DLD1 (cell line): ENCODE results near the gene SPPL2B.
"Not testable (repeated sequence)": the region's sequence is repeated elsewhere in the genome, so short reads cannot be mapped to it uniquely, and the experiment has no call there.

ENCODE experiments used
- in situ Hi-C: cut with HindIII; loops from 2 replicates; pipeline ENCODE4 v1.10.0; 2017; ENCODE audit warnings: low sequenced_read_pairs

The SPPL2B gene

GRCh38 chr19:2328401-2329148, at the start of gene SPPL2B, which contains the start of gene LSM7:
SPPL2B (plus strand) TSS chr19:2328684; CDS start chr19:2328710, 26 bp downstream.
LSM7 (minus strand) TSS chr19:2328586; CDS start chr19:2328566, 20 bp downstream.
- in situ Hi-C loops = no loop called here

- in situ Hi-C loops = no loop called here
These were observed 47.7 kb upstream of the SPPL2B start for GRCh38 chr19:2280633-2281264.

GRCh38 chr19:2281265-2282061, 47.0 kb upstream of the SPPL2B start:
- in situ Hi-C loops = not testable (repeated sequence)

- in situ Hi-C loops = no loop called here
These were observed 46.2 kb upstream of the SPPL2B start, which contains the start of gene PEAK3 for GRCh38 chr19:2282062-2282861. PEAK3 (minus strand) TSS chr19:2282175; CDS start chr19:2280931, 1,244 bp downstream.

GRCh38 chr19:2282862-2283237, 45.6 kb upstream of the SPPL2B start:
- in situ Hi-C loops = no loop called here

GRCh38 chr19:2283835-2284507, 44.5 kb upstream of the SPPL2B start:
- in situ Hi-C loops = no loop called here

GRCh38 chr19:2286402-2287140, 41.9 kb upstream of the SPPL2B start:
- in situ Hi-C loops = no loop called here

GRCh38 chr19:2287585-2288337, 40.7 kb upstream of the SPPL2B start:
- in situ Hi-C loops = no loop called here

- in situ Hi-C loops = no loop called here
These were observed 40.1 kb upstream of the SPPL2B start for GRCh38 chr19:2288338-2288817.

- in situ Hi-C loops = no loop called here
These were observed 39.4 kb upstream of the SPPL2B start for GRCh38 chr19:2288818-2289713.

- in situ Hi-C loops = no loop called here
These were observed 38.6 kb upstream of the SPPL2B start for GRCh38 chr19:2289714-2290435.

- in situ Hi-C loops = no loop called here
These were observed 37.9 kb upstream of the SPPL2B start for GRCh38 chr19:2290441-2291184.

- in situ Hi-C loops = no loop called here
These were observed 37.2 kb upstream of the SPPL2B start for GRCh38 chr19:2291185-2291751.

GRCh38 chr19:2294687-2295335, 33.7 kb upstream of the SPPL2B start:
- in situ Hi-C loops = no loop called here

- in situ Hi-C loops = no loop called here
These were observed 32.3 kb upstream of the SPPL2B start for GRCh38 chr19:2296141-2296540.
